GM23338 (cell line): Measurements from ENCODE around the gene NANP. TPM values are rescaled to one million over a fixed set of nuclear protein-coding genes. Genes with fewer than 3 reads are reported as not detected.

ENCODE experiments used
- ATAC-seq: fragments of 200-7000 bp; cut with Tn5 transposase; 3 replicates; pipeline ENCODE4 v1.9.1; 2020
- DNase-seq: peaks from one replicate; pipeline ENCODE4 v3.0.0-alpha.2; 2015; ENCODE audit warnings: low spot score
- H2AFZ ChIP-seq: fragments of 200-600 bp; sonication (generic); 2 replicates; pipeline ENCODE4 v1.8.0; 2016; ENCODE audit warnings: antibody characterized with exemption, mild to moderate bottlenecking, moderate library complexity
- H3F3A ChIP-seq: fragments of 200-600 bp; sonication (generic); replicated peaks from 2 replicates; pipeline ENCODE4 v1.8.0; 2017; ENCODE audit warnings: antibody characterized with exemption, mixed run types, low read depth
- H3K27ac ChIP-seq: fragments of 200-600 bp; sonication (generic); 2 replicates; pipeline ENCODE4 v1.6.1; 2016; ENCODE audit warnings: low read depth
- H3K27me3 ChIP-seq: fragments of 200-600 bp; sonication (generic); 2 replicates; pipeline ENCODE4 v1.8.0; 2016; ENCODE audit warnings: mild to moderate bottlenecking, mixed run types, moderate library complexity; ENCODE audit not compliant: insufficient read depth
- H3K36me3 ChIP-seq: fragments of 200-600 bp; sonication (generic); 2 replicates; pipeline ENCODE4 v1.8.0; 2016; ENCODE audit warnings: mild to moderate bottlenecking; ENCODE audit not compliant: insufficient read depth
- H3K4me1 ChIP-seq: fragments of 200-600 bp; sonication (generic); 2 replicates; pipeline ENCODE4 v1.8.0; 2016; ENCODE audit warnings: mild to moderate bottlenecking, moderate library complexity; ENCODE audit not compliant: insufficient read depth
- H3K4me2 ChIP-seq: fragments of 200-600 bp; sonication (generic); 2 replicates; pipeline ENCODE4 v1.7.1; 2017; ENCODE audit warnings: mixed run types
- H3K4me3 ChIP-seq: fragments of 200-600 bp; sonication (generic); 2 replicates; pipeline ENCODE4 v1.6.1; 2016; ENCODE audit warnings: mixed run types
- H3K79me2 ChIP-seq: fragments of 200-600 bp; sonication (generic); replicated peaks from 2 replicates; pipeline ENCODE4 v1.8.0; 2017; ENCODE audit warnings: mild to moderate bottlenecking; ENCODE audit not compliant: insufficient read depth
- H3K9me2 ChIP-seq: fragments of 200-600 bp; sonication (generic); 2 replicates; pipeline ENCODE4 v1.8.0; 2017; ENCODE audit not compliant: insufficient read depth
- H4K20me1 ChIP-seq: fragments of 200-600 bp; sonication (generic); replicated peaks from 2 replicates; pipeline ENCODE4 v1.8.0; 2017; ENCODE audit warnings: mild to moderate bottlenecking; ENCODE audit not compliant: insufficient read depth
- H3K27ac Mint-ChIP-seq: 2 replicates; pipeline ENCODE4 v1.8.0; 2020; ENCODE audit warnings: inconsistent platforms, mild to moderate bottlenecking, moderate library complexity, mixed read lengths
- H3K27me3 Mint-ChIP-seq: 3 replicates; pipeline ENCODE4 v1.8.0; 2022; ENCODE audit warnings: low read depth, mild to moderate bottlenecking, moderate library complexity, mixed read lengths, inconsistent platforms; ENCODE audit not compliant: insufficient read depth, poor library complexity
- H3K36me3 Mint-ChIP-seq: 3 replicates; pipeline ENCODE4 v1.8.0; 2021; ENCODE audit warnings: low read depth, mild to moderate bottlenecking, inconsistent platforms, moderate library complexity, mixed read lengths
- H3K4me1 Mint-ChIP-seq: 3 replicates; pipeline ENCODE4 v1.8.0; 2020; ENCODE audit warnings: mild to moderate bottlenecking, inconsistent platforms, mixed read lengths
- H3K4me3 Mint-ChIP-seq: 3 replicates; pipeline ENCODE4 v1.8.0; 2021; ENCODE audit warnings: moderate library complexity, mild to moderate bottlenecking, inconsistent platforms, mixed read lengths
- H3K9me3 Mint-ChIP-seq: 3 replicates; pipeline ENCODE4 v1.8.0; 2020; ENCODE audit warnings: moderate library complexity, mild to moderate bottlenecking, inconsistent platforms, mixed read lengths
- CREB1 ChIP-seq: fragments of 250-450 bp; sonication (Bioruptor Pico); IDR thresholded peaks from 2 replicates; pipeline ENCODE4 v1.5.0; 2020; ENCODE audit warnings: low read depth, mild to moderate bottlenecking, moderate library complexity
- JUNB ChIP-seq: IDR thresholded peaks from one replicate; pipeline ENCODE4 v1.6.1; 2016; ENCODE audit warnings: antibody characterized with exemption; ENCODE audit not compliant: unreplicated experiment
- STAT1 ChIP-seq: IDR thresholded peaks from one replicate; pipeline ENCODE4 v1.6.1; 2016; ENCODE audit warnings: antibody characterized with exemption; ENCODE audit not compliant: unreplicated experiment
- ZNF114 ChIP-seq: fragments of 250-450 bp; sonication (Bioruptor Pico); IDR thresholded peaks from 2 replicates; pipeline ENCODE4 v1.5.0; 2020; ENCODE audit warnings: mild to moderate bottlenecking, moderate library complexity
- ZNF331 ChIP-seq: fragments of 250-450 bp; sonication (Bioruptor Pico); IDR thresholded peaks from 2 replicates; pipeline ENCODE4 v1.5.0; 2020; ENCODE audit warnings: low read depth, mild to moderate bottlenecking, moderate library complexity
- polyA plus RNA-seq: library from polyadenylated mRNA; unstranded; fragments of >200 nt; fragmentation: Nextera tagmentation; extraction: Ambion mirVana; gene quantifications from 2 replicates; pipeline ENCODE4 v1.2.1, GENCODE V29; 2016
- total RNA-seq: library from RNA; depleted of rRNA; stranded (reverse); fragments of >200 nt; shearing (Covaris generic); gene quantifications from 2 replicates; pipeline ENCODE4 v1.2.3, GENCODE V29; 2014
- TF ChIP-seq, protein P1 (sequence below): fragments of 250-450 bp; sonication (Bioruptor Pico); IDR thresholded peaks from 2 replicates; pipeline ENCODE4 v1.5.0; 2020; ENCODE audit warnings: mild to moderate bottlenecking, moderate library complexity
- TF ChIP-seq, protein P2 (sequence below): IDR thresholded peaks from 2 replicates; pipeline ENCODE4 v1.6.1; 2016; ENCODE audit warnings: antibody characterized with exemption
- TF ChIP-seq, protein P3 (sequence below): IDR thresholded peaks from one replicate; pipeline ENCODE4 v1.6.1; 2018; ENCODE audit warnings: antibody characterized with exemption; ENCODE audit not compliant: unreplicated experiment
- TF ChIP-seq, protein P4 (sequence below), 2 experiments: fragments of 200-600 bp in 1 of 2; sonication (generic) in 1 of 2; conservative IDR thresholded peaks; 2 replicates each; pipeline versions ENCODE4 v1.5.1 to v1.6.1; 2016 to 2017; ENCODE audit warnings: antibody characterized with exemption in 2 of 2, low read depth in 2 of 2, mild to moderate bottlenecking in 2 of 2, moderate library complexity in 1 of 2

NANP gene
- total and polyA plus RNA-seq, 2 experiments from 2014 or later: 3.9 to 7.6 TPM

DNA sequence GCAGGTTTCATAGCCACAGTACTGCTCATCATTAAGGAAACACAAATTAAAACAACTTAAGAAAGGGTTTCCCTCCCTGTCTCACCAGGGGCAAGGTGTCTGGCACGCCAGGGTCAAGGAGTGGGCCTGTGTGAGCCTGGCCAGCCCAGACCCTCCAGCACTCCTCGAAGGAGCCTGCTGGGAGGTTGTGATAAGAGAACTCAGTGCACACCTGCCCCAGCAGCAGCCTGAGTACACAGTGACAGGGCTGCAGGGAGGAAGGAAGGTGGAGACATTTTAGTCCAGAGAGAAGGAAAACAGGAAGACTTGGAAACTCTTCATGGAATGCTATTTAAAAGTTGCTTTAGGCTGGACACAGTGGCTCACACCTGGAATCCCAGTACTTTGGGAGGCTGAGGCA, 52.6 kb downstream of the NANP start (continued):
- TF ChIP-seq, protein P1, sequence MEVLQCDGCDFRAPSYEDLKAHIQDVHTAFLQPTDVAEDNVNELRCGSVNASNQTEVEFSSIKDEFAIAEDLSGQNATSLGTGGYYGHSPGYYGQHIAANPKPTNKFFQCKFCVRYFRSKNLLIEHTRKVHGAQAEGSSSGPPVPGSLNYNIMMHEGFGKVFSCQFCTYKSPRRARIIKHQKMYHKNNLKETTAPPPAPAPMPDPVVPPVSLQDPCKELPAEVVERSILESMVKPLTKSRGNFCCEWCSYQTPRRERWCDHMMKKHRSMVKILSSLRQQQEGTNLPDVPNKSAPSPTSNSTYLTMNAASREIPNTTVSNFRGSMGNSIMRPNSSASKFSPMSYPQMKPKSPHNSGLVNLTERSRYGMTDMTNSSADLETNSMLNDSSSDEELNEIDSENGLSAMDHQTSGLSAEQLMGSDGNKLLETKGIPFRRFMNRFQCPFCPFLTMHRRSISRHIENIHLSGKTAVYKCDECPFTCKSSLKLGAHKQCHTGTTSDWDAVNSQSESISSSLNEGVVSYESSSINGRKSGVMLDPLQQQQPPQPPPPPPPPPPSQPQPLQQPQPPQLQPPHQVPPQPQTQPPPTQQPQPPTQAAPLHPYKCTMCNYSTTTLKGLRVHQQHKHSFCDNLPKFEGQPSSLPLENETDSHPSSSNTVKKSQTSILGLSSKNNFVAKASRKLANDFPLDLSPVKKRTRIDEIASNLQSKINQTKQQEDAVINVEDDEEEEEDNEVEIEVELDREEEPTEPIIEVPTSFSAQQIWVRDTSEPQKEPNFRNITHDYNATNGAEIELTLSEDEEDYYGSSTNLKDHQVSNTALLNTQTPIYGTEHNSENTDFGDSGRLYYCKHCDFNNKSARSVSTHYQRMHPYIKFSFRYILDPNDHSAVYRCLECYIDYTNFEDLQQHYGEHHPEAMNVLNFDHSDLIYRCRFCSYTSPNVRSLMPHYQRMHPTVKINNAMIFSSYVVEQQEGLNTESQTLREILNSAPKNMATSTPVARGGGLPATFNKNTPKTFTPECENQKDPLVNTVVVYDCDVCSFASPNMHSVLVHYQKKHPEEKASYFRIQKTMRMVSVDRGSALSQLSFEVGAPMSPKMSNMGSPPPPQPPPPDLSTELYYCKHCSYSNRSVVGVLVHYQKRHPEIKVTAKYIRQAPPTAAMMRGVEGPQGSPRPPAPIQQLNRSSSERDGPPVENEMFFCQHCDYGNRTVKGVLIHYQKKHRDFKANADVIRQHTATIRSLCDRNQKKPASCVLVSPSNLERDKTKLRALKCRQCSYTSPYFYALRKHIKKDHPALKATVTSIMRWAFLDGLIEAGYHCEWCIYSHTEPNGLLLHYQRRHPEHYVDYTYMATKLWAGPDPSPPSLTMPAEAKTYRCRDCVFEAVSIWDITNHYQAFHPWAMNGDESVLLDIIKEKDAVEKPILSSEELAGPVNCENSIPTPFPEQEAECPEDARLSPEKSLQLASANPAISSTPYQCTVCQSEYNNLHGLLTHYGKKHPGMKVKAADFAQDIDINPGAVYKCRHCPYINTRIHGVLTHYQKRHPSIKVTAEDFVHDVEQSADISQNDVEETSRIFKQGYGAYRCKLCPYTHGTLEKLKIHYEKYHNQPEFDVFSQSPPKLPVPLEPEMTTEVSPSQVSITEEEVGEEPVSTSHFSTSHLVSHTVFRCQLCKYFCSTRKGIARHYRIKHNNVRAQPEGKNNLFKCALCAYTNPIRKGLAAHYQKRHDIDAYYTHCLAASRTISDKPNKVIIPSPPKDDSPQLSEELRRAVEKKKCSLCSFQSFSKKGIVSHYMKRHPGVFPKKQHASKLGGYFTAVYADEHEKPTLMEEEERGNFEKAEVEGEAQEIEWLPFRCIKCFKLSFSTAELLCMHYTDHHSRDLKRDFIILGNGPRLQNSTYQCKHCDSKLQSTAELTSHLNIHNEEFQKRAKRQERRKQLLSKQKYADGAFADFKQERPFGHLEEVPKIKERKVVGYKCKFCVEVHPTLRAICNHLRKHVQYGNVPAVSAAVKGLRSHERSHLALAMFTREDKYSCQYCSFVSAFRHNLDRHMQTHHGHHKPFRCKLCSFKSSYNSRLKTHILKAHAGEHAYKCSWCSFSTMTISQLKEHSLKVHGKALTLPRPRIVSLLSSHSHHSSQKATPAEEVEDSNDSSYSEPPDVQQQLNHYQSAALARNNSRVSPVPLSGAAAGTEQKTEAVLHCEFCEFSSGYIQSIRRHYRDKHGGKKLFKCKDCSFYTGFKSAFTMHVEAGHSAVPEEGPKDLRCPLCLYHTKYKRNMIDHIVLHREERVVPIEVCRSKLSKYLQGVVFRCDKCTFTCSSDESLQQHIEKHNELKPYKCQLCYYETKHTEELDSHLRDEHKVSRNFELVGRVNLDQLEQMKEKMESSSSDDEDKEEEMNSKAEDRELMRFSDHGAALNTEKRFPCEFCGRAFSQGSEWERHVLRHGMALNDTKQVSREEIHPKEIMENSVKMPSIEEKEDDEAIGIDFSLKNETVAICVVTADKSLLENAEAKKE (CRISPR knock-in tag): no peak
- TF ChIP-seq ZNF331: no peak
- no peak for TF ChIP-seq STAT1
- TF ChIP-seq, protein P2, sequence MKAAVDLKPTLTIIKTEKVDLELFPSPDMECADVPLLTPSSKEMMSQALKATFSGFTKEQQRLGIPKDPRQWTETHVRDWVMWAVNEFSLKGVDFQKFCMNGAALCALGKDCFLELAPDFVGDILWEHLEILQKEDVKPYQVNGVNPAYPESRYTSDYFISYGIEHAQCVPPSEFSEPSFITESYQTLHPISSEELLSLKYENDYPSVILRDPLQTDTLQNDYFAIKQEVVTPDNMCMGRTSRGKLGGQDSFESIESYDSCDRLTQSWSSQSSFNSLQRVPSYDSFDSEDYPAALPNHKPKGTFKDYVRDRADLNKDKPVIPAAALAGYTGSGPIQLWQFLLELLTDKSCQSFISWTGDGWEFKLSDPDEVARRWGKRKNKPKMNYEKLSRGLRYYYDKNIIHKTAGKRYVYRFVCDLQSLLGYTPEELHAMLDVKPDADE: no peak

DNA sequence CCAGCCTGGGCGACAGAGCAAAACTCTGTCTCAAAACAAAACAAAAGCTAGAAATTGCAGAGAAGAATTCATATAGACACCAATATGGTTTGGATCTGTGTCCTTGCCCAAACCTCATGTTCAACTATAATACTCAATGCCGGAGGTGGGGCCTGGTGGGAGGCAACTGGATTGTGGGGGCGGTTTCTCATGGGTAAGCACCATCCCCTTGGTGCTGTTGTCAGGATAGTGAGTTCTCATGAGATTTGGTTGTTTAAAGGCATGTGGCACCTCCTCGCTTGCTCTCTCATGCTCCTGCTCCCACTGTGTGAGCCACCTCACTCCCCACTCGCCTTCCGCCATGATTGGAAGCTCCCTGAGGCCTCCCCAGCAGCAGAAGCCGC, 53.7 kb downstream of the NANP start:
- no peak overlapping the region for H3K27ac Mint-ChIP-seq

More for the DNA sequence above, 53.7 kb downstream of the NANP start:
- no peak for ATAC-seq
- H3K27me3 ChIP-seq: no peaks in the 10 kb centered on the region
- peaks cover 9% of the 10 kb centered on the region; the same call in 1 of the 2 replicates for H3K4me1 ChIP-seq
- TF ChIP-seq, protein P3, sequence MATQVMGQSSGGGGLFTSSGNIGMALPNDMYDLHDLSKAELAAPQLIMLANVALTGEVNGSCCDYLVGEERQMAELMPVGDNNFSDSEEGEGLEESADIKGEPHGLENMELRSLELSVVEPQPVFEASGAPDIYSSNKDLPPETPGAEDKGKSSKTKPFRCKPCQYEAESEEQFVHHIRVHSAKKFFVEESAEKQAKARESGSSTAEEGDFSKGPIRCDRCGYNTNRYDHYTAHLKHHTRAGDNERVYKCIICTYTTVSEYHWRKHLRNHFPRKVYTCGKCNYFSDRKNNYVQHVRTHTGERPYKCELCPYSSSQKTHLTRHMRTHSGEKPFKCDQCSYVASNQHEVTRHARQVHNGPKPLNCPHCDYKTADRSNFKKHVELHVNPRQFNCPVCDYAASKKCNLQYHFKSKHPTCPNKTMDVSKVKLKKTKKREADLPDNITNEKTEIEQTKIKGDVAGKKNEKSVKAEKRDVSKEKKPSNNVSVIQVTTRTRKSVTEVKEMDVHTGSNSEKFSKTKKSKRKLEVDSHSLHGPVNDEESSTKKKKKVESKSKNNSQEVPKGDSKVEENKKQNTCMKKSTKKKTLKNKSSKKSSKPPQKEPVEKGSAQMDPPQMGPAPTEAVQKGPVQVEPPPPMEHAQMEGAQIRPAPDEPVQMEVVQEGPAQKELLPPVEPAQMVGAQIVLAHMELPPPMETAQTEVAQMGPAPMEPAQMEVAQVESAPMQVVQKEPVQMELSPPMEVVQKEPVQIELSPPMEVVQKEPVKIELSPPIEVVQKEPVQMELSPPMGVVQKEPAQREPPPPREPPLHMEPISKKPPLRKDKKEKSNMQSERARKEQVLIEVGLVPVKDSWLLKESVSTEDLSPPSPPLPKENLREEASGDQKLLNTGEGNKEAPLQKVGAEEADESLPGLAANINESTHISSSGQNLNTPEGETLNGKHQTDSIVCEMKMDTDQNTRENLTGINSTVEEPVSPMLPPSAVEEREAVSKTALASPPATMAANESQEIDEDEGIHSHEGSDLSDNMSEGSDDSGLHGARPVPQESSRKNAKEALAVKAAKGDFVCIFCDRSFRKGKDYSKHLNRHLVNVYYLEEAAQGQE: no peak
- TF ChIP-seq ZNF114 (CRISPR knock-in tag) (no peak), ZNF331 (no peak), JUNB (no peak), CREB1 (no peak)
- TF ChIP-seq, protein P4, sequence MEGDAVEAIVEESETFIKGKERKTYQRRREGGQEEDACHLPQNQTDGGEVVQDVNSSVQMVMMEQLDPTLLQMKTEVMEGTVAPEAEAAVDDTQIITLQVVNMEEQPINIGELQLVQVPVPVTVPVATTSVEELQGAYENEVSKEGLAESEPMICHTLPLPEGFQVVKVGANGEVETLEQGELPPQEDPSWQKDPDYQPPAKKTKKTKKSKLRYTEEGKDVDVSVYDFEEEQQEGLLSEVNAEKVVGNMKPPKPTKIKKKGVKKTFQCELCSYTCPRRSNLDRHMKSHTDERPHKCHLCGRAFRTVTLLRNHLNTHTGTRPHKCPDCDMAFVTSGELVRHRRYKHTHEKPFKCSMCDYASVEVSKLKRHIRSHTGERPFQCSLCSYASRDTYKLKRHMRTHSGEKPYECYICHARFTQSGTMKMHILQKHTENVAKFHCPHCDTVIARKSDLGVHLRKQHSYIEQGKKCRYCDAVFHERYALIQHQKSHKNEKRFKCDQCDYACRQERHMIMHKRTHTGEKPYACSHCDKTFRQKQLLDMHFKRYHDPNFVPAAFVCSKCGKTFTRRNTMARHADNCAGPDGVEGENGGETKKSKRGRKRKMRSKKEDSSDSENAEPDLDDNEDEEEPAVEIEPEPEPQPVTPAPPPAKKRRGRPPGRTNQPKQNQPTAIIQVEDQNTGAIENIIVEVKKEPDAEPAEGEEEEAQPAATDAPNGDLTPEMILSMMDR (conservative IDR thresholded peaks at IDR 0.05; ENCODE audit: low read depth in 2 of 2): no peak
- no peak for DNase-seq
- Mint-ChIP-seq H3K27me3 (no peaks in the 10 kb centered on the region), H3K4me3 (no peak overlapping the region), H3K9me3 (no peaks in the 10 kb centered on the region), H3K36me3 (peaks cover 32% of the 10 kb centered on the region), H3K4me1 (peaks cover 34% of the 10 kb centered on the region)
- no peaks in the 10 kb centered on the region for H3F3A ChIP-seq
- no peak overlapping the region for H2AFZ ChIP-seq
- H3K4me3 ChIP-seq: no peak overlapping the region
- H3K79me2 ChIP-seq: peaks cover 96% of the 10 kb centered on the region
- no peak overlapping the region for H3K4me2 ChIP-seq
- no peaks in the 10 kb centered on the region for H3K36me3 ChIP-seq
- H3K9me2 ChIP-seq: no peaks in the 10 kb centered on the region
- no peak overlapping the region for H3K27ac ChIP-seq
- H4K20me1 ChIP-seq: peaks cover 33% of the 10 kb centered on the region
